ENCODE results near the gene FCN3.

DNA sequence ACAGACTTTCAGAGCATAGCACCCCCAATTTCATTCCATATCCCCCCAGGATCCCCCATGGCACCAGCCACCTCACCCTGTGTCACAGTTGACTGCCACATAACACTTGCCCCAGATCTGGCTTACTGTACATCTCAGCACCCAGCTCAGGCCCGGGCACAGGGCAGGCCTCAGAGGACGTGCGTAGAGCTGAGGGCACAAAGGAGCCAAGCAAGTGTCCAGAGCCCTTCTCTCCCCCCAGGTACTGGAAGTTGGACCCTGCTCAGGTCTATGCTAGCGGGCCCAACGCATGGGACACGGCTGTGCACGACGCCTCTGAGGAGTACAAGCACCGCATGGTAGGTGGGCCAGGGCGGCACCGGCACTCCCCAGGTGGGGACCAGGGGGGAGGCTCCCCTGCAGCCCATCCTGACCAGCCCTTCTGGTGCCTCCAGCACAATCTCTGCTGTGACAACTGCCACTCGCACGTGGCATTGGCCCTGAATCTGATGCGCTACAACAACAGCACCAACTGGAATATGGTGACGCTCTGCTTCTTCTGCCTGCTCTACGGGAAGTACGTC, 40.8 kb downstream of the FCN3 start:
- TF ChIP-seq, protein P1, sequence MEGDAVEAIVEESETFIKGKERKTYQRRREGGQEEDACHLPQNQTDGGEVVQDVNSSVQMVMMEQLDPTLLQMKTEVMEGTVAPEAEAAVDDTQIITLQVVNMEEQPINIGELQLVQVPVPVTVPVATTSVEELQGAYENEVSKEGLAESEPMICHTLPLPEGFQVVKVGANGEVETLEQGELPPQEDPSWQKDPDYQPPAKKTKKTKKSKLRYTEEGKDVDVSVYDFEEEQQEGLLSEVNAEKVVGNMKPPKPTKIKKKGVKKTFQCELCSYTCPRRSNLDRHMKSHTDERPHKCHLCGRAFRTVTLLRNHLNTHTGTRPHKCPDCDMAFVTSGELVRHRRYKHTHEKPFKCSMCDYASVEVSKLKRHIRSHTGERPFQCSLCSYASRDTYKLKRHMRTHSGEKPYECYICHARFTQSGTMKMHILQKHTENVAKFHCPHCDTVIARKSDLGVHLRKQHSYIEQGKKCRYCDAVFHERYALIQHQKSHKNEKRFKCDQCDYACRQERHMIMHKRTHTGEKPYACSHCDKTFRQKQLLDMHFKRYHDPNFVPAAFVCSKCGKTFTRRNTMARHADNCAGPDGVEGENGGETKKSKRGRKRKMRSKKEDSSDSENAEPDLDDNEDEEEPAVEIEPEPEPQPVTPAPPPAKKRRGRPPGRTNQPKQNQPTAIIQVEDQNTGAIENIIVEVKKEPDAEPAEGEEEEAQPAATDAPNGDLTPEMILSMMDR (IDR thresholded peaks at IDR 0.05): no peak
- TF ChIP-seq POLR2A (IDR thresholded peaks at IDR 0.05; ENCODE audit: low read depth): no peak
- TF ChIP-seq POLR2AphosphoS5 (IDR thresholded peaks at IDR 0.05): no peak
- TF ChIP-seq EP300 (IDR thresholded peaks at IDR 0.05): no peak
